Measurements from ENCODE around the gene NOS1AP. TPM values are rescaled to one million over a fixed set of nuclear protein-coding genes. Genes with fewer than 3 reads are reported as not detected.
A peak's percentile ranks its signal among the peaks of the same experiment; 100 is the strongest.

NOS1AP gene
- total and polyA plus RNA-seq, 9 of the 15 experiments (the other 6 are each of a cell fraction or from before 2014, with no cell fraction given): 0.07 to 1.5 (median 0.22) TPM

DNA sequence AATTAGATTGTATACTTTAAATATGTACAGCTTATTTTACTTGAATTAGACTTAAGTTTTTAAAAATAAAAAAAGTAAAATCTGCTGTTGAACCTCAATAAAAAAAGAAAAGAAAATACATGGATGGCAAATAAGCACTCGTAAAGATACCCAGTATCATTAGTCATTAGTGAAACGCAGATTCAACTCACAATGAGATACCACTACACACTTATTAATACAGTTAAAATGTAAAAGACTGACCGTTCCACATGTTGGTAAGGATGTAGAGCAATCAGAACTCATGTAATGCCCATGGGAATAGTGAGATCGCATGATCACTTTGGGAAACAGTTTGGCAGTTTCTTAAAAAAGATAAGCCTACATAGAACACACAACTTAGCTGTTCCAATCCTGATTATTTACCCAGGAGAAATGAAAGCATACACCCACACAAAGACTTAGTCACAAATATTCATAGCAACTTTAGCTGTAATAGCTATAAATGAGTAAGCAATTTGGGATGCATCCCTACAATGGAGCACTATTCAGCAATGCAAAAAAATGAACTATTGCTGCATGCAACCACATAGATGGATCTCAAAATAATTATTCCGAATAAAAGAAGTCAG is 335.2 kb downstream of the NOS1AP start:
- intact Hi-C loops (cut with micrococcal nuclease) (no loop called here), in situ Hi-C loops (cut with MboI) (no loop called here)
- H3K4me2 ChIP-seq (ENCODE audit: insufficient read depth, low read length): no peak overlapping the region
- no TSS peak for BruUV-seq (replicated peaks)
- H4K20me1 ChIP-seq (replicated peaks; ENCODE audit: control insufficient read depth, insufficient read depth, low read length): no peaks in the 10 kb centered on the region
- no peak overlapping the region for H3K9ac ChIP-seq (ENCODE audit: insufficient read depth in 1 of 2, low read depth in 2 of 2, low read length in 2 of 2)
- ChIA-PET CTCF (ENCODE audit: low intra/inter-chr PET ratio) (no interaction called here), POLR2A (no interaction called here)
- DNase-seq (ENCODE audit: extremely low read depth in 1 of 4, low spot score in 3 of 4): no peak
- H3K27ac ChIP-seq (ENCODE audit: extremely low read depth, low read depth, low read length): no peak overlapping the region
- no peaks in the 10 kb centered on the region for H3K27me3 ChIP-seq (ENCODE audit: control insufficient read depth in 2 of 2, insufficient read depth in 2 of 2, low read length in 2 of 2)
- H3K4me3 ChIP-seq: no peak overlapping the region
- H3K9me3 ChIP-seq (replicated peaks; ENCODE audit: control insufficient read depth, insufficient read depth, low read depth, low read length): no peaks in the 10 kb centered on the region
- no peaks in the 10 kb centered on the region for H3K36me3 ChIP-seq (ENCODE audit: control insufficient read depth, insufficient read depth, low read length)
- peak overlapping the region; percentile 26; the same call in 1 of the 2 replicates for H2AFZ ChIP-seq (ENCODE audit: low read depth, low read length)
- WGBS (ENCODE audit: insufficient coverage, low coverage, missing lambda C conversion rate): 44% methylated on average over 5 of the region's 5 CpGs
- peaks cover 0 to 26% of the 10 kb centered on the region in 2 experiments; a peak in 2 of 5 replicates for H3K4me1 ChIP-seq (replicated peaks in 1 of 2; ENCODE audit: control insufficient read depth in 2 of 2, insufficient read depth in 2 of 2, low read length in 2 of 2)
- FAIRE-seq: no peak
- no peak for ATAC-seq
- no peaks in the 10 kb centered on the region for H3K79me2 ChIP-seq (ENCODE audit: control insufficient read depth, insufficient read depth, low read length)
- H3K9me1 ChIP-seq (ENCODE audit: control insufficient read depth, insufficient read depth, low read length): no peaks in the 10 kb centered on the region
- TF ChIP-seq RFX1 (IDR thresholded peaks at IDR 0.05): no peak
- TF ChIP-seq HNRNPL (IDR thresholded peaks at IDR 0.05; ENCODE audit: low read depth, low read length): no peak
- TF ChIP-seq DACH1 (IDR thresholded peaks at IDR 0.05; ENCODE audit: partially characterized antibody): peak; percentile 31
- TF ChIP-seq MIER1 (IDR thresholded peaks at IDR 0.05; ENCODE audit: low read depth): no peak
- TF ChIP-seq, protein P1, sequence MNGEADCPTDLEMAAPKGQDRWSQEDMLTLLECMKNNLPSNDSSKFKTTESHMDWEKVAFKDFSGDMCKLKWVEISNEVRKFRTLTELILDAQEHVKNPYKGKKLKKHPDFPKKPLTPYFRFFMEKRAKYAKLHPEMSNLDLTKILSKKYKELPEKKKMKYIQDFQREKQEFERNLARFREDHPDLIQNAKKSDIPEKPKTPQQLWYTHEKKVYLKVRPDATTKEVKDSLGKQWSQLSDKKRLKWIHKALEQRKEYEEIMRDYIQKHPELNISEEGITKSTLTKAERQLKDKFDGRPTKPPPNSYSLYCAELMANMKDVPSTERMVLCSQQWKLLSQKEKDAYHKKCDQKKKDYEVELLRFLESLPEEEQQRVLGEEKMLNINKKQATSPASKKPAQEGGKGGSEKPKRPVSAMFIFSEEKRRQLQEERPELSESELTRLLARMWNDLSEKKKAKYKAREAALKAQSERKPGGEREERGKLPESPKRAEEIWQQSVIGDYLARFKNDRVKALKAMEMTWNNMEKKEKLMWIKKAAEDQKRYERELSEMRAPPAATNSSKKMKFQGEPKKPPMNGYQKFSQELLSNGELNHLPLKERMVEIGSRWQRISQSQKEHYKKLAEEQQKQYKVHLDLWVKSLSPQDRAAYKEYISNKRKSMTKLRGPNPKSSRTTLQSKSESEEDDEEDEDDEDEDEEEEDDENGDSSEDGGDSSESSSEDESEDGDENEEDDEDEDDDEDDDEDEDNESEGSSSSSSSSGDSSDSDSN (IDR thresholded peaks at IDR 0.05; ENCODE audit: borderline replicate concordance in 1 of 2, low read depth in 2 of 2, low read length in 2 of 2): no peak
- TF ChIP-seq LCOR (CRISPR knock-in tag; IDR thresholded peaks at IDR 0.05): no peak
- no peak for TF ChIP-seq FOXP4 (CRISPR knock-in tag; IDR thresholded peaks at IDR 0.05; ENCODE audit: borderline replicate concordance)
- TF ChIP-seq ZNF174 (CRISPR knock-in tag; IDR thresholded peaks at IDR 0.05): no peak
- TF ChIP-seq ZNF217 (CRISPR knock-in tag; IDR thresholded peaks at IDR 0.05): no peak
- no peak for TF ChIP-seq CBFB (CRISPR knock-in tag; IDR thresholded peaks at IDR 0.05)
- no peak for TF ChIP-seq MEF2A (IDR thresholded peaks at IDR 0.05; ENCODE audit: control insufficient read depth, low read depth, low read length)
- no peak for TF ChIP-seq ZNF140 (CRISPR knock-in tag; IDR thresholded peaks at IDR 0.05)
- no peak for TF ChIP-seq POLR3G (IDR thresholded peaks at IDR 0.05; ENCODE audit: extremely low read depth, insufficient read length, insufficient replicate concordance)
- TF ChIP-seq NR0B1 (IDR thresholded peaks at IDR 0.05; ENCODE audit: partially characterized antibody): no peak
- TF ChIP-seq, protein P2, sequence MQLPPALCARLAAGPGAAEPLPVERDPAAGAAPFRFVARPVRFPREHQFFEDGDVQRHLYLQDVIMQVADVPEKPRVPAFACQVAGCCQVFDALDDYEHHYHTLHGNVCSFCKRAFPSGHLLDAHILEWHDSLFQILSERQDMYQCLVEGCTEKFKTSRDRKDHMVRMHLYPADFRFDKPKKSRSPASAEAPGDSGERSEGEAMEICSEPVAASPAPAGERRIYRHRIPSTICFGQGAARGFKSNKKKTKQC (CRISPR knock-in tag; IDR thresholded peaks at IDR 0.05): no peak
- TF ChIP-seq ZNF583 (CRISPR knock-in tag; IDR thresholded peaks at IDR 0.05): no peak
